NCI-H524 treated with DMSO at 0.1 percent for 48 hours (cell line): Measurements from ENCODE around the gene DDI1.

ENCODE experiments used
- DNase-seq: peaks from one replicate; lab custom pipeline; 2025; lab: John Stamatoyannopoulos, UW

DDI1 gene

DNA sequence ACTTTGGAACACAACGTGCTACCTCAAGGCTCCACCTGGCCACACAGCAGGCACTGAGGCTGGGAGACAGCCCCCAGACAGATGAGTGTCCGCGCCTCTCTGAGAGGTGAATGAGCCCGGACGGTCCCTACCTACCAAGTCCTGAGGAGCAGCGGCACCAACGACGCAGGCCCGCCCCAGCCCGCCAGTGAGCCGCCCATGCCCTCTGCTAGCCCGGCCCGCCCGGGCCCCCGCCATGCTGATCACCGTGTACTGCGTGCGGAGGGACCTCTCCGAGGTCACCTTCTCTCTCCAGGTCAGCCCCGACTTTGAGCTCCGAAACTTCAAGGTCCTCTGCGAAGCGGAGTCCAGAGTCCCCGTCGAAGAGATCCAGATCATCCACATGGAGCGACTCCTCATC, at the start of gene DDI1:
Gene DDI1 (plus strand): TSS at position 53 of the 400 bp plus-strand sequence. CDS start 183 bp downstream, at position 236.
- DNase-seq: no peak

DNA sequence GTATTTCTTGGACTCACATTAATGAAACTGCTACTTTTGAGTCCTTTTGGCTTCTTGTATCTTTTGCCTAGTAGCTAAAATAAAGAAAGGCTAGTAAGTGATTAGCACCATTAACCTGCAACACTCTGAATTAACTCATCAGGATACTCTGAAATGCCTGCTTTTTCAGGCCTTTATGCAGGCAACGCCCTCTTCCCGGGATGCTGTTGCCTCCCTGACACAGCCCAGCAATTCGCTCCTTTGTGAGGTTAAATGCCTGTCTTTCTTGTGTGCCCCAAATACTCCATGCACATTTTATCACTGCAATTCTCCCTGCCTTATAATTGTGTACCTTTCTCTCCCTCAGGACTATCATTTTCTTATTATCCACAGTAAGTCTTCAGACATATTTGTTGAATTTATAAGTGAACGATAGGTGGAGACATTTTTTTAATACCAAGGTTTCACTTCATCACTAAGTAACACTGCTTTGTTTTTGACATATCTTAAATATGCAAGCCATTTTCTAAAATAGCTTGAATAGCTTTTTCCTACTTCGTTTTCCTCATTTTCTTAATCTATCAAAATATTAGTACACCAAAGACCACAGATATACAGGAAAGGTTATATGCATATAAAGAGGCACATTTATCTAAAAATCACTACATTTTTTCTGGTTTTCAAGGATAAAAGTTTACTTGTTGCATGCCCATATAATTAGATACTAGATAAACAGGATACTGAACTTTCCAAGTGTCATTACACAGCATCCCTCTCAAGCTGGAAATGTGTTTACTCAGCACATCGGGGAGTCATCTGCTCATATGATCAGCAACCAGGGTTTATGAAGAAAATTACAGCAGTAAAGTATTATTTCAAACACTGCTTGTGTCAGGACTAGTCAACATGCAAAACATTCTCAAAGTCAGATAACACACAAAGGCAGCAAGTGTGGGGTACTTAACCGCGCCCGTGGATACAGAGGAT, 48.5 kb upstream of the DDI1 start:
- DNase-seq: no peak

DNA sequence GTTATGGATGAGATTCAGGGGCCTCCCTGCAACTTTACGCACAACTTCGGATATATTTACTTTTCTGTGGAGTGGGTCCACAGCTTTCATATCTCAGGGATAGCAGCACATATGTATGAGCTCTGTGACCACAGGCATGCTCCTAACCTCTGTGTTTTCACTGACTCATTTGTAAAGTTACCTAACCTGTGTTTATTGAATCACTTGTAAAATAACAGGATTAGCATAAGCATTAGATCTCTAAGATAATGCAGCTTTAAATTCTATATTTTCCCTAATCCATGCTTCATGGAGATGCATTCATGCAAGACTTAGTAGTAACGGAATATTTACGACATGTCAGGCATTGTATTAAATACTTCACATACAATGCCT, 47.9 kb upstream of the DDI1 start:
- DNase-seq: no peak

DNA sequence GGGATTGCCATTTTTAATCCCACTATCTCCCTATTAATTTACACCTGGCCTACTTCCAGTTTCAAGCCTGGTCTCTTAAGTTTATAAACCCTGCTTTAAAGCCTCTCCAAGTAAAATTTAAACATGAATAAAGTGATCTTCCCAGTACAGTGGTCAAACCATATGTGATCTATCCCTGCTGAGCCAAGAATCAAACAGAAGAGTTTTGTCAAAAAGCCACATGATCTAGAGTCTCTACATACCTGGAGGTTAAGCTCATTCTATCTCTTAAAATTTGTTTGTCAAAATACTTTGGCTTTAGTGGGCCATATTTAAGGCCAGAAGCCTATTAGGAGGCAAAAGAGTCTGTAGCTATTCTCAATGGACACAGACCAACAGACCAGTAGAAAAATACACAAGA, 42.9 kb upstream of the DDI1 start:
- DNase-seq: peak; percentile 70

DNA sequence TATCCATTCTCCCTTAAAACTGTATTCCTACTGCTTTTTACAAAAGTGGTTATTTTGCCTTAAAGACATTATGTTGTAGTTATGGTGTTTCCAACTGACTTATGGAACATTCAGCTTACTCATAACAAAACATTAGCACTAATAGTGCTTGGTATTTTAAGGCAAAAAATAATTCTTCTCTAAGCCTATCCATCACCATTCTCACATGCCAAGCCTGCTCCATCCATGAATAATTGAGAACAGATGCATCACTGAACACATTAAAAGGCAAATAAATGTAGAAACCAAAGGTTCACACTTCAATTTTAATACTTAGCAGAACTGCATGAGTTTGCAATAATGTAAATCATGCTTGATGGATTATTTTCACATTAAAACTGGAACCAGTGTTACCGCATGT, 42.3 kb upstream of the DDI1 start:
- DNase-seq: no peak

DNA sequence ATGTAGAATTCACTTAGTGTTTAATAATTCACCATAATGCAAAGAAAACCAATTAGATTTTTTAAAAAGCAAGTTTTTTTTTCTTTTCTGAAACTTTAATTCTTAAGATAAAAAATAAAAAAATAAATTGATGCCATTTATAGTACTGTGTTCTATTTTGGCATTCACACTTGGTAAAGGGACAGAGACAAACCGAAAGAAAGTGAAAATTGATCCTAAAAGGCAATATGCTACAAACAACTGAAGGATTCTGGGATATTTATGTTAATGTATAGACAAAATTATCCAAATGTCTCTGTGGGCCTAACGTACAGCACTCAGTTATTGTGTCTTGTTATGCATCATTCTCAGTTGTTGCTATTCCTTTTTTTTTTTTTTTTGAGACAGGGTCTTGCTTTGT, 41.9 kb upstream of the DDI1 start:
- no peak for DNase-seq

DNA sequence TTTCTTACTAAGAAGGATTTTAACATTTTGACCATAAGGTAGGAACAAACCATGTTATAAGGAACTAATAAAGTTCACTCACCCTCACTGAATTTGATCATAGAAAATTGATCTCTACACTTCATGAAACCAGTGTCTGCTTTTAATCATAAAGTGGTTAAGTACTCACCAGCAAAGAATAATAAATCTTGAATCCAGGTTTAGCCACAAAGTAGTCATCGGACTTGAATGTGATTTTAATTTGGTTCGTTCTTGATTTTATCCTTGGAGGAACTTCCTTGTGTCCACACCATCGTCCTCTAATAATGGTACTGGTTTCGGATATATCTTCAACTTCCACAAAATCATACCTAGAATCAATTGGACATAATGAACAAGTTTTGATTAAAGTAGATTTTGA, 40.5 kb upstream of the DDI1 start:
- DNase-seq: no peak

DNA sequence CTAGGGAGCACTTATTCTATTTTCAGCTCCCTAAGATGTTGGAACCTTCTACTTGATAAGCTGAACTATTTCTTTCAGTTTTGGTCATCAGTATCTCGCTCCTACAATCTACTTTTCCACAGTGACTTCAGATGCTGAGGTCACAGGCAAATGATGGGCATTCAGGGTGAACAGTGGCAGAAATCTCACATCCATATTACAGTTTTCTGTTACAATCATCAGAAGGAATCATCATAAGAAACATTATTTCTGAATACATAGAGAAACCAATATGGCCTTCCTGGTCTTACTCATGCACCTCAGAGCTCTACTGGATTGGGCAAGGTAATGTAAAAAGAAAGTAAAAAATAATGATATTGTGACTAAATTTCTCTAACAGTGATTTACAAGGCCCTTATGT, 39.4 kb upstream of the DDI1 start:
- no peak for DNase-seq

DNA sequence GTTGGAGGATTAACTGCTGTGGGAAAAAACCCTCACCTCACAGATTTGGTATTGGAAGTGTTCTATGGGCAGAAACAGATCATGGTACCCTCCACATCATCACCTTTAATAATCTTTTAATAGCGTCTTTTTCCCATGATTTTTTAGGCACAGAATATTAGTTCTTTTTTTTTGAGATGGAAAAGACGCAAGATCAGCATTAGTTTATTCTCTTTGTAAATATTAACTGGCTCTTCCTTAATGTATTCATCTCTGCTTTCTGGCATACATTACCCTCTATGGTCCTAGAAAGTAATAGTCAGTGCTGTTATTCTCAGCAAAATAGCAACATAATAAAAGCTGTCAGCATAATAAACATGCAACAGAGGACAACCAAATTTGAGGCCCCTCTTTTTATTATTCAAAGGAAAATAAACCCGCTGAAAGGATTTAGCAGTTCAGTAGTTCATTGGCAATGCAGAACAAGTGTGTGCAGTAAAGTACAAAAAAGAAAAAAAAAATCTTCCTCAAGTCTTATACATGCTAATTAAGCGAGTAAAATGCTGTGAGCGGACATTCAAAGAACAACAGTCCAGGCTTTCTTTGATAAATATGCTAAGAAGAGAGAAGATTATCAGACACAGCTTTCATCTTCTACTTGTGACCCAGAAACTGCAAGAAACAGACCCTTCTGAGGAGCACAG, 37.5 kb upstream of the DDI1 start:
- DNase-seq: no peak

DNA sequence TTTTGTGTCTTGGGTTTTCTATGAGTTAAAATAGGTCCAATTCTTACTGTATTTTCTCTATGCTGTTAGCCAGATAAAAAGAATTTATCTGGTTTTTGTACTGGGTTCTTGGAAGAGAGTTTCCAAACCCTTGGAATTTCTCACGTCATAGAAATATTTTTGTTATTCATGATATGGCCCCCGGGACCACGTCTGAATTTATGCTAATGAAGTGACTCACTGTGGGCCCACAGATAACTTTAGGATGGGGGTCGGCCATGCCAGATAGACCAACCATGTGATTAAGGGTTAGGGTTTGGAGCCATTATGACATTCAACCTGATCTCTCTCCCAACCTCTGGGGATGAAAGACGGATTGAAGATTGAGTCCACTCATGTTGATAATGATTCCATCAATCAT, 35.6 kb upstream of the DDI1 start:
- DNase-seq: no peak

DNA sequence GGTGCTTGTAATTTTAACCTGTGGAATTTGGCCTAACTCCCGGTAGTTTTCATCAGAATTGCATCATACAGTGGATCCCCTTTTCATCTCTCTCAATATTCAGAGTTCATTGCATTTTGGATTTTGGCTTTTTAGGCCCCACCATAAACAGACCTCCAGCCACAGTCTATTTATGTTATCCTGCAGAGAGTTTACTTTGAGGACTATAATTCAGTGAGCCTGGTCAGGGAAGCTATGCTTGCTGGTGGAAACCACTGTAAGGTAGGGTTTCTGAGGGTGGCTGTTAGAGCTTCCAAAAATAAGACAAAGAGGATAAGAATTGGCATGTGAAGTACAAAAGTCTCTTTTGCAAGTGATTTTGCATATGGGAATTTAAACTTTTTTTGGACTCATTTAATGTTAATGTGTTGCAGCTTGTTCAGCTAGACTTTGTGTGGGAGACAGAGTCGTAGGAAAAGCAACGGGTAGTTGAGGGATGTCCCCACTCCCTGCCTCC, 34.8 kb upstream of the DDI1 start:
- no peak for DNase-seq

DNA sequence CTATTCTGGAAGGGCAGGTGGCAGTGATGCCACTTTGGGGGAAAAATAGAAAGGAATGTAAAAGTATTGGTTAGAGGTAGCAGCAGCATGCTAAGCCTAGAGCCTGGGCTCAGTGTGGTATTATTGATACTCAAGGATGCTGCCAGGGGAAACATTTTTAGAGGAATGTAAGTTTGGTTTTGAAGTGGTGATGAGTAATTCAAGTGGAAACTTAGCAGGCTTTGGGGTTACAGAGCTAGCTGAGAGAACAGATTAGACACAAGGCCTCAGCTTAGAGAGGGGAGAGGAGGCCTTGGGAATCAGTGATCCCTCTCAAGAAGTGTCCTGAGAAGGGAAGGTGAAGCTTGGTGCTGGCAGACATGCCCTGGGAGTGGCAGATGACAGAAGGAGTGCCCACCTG, 32.9 kb upstream of the DDI1 start:
- no peak for DNase-seq

DNA sequence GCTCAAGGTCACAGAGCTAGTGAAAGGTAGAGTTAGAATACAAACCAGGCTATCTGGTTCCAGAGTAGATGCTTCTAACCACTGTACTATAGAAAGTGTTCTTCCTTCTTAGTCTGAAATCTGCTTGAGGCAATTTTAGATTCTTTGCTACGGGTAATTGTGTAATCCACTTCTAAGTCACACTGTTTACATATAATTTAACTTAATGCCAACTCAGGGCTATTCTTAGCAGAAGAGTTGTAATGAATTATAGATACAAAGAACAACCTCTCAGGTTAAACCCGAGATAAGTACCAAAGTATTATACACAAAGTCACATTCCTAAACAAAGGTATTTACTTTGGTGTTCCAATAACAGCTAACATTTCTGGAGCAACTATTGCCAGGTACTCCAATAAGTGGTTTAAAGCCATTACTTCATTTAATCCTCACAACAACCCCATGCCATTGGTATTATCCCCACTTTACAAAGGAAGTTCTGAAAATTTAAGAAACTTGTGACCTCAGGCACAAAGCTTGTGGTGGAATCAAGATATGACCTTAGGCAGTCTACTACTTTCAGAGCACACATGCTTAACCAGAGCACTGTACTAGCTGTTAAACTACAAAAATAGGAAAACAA, 31.1 kb upstream of the DDI1 start:
- DNase-seq: no peak

DNA sequence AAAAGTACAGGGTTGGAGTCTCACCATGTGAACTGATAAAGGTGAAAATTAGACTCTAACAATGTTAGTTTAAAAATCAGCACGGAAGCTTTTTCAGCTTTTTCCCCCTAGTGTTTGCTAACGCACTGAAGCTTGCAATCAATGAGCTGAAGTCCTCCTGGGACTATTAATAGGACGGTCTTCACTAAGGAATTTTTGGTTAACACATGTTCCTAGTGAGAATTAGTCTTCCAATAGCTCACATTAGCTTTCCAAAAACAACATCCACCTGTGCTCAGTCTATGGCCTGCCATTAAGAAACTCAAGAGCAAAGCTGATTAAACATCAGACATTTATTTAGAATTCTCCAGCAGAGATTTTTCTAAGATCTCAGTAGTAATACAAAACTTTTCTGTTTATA, 26.7 kb upstream of the DDI1 start:
- no peak for DNase-seq

DNA sequence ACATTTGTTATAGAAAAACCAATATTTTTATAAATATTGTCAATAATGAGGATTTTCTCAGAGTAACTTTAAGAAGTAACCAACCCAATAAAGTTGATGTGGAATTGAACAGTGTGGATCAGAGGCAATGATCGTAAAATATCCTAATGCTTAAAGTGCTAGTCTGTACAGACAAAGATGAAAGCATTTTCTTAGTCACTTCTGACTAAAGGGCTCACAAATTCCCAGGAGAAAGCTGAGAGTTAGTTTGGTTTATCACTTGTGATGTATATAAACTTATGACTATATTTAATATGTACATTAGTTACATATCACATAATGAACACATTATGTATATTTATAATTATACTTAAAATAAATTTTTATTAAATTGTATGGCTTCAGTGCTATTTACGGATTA, 25.4 kb upstream of the DDI1 start:
- no peak for DNase-seq

DNA sequence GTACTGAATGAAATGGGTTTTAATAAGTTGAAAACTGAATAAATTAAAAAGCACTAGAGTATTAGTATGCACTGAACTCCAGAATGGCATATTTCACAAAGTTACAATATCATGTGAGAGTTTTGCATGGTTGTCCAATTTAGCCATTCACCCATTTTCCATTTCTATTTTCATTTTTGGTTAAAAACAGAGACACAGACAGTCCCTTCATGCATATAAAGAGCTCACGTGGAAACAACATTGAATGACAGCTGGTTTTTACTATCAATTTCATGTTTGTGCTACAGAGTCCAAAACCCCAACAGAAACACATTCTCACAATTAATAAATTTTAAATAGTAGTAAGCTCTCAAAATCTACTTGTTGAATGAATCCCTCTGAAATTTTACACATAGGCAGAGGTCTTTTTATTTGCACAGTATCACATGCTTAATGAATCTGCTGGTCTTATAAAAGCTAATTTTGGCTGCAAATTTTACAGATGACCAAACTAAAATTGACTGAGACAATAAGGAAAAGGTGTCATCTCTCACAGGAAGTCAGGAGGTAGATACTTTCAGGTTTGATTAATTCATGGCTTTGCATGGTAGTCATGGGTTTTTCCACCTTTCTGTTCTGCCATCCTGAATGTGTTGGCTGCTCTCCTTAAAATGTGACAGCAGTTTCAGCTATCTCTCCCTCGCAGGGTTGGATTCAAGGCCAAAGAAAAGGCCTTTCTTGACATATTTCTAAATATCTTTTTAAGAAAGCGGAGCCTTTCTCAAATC, 20.6 kb upstream of the DDI1 start:
- no peak for DNase-seq

DNA sequence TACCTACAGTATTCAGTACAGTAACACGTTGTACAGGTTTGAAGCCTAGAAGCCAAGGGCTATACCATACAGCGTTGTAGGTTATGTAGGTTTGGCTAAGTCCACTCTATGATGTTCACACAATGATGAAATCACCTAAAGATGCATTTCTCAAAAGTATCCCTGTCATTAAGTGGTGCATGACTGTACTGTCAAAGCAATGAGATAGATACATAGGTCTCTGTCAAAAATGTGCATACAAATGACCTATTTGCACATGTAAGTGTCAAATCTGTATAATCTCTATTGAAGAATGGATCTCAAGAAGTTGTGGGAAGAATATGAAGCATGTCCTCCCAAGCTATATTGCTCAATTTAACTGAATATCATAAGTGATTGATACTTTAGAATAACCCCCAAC, 11.9 kb upstream of the DDI1 start:
- DNase-seq: no peak

DNA sequence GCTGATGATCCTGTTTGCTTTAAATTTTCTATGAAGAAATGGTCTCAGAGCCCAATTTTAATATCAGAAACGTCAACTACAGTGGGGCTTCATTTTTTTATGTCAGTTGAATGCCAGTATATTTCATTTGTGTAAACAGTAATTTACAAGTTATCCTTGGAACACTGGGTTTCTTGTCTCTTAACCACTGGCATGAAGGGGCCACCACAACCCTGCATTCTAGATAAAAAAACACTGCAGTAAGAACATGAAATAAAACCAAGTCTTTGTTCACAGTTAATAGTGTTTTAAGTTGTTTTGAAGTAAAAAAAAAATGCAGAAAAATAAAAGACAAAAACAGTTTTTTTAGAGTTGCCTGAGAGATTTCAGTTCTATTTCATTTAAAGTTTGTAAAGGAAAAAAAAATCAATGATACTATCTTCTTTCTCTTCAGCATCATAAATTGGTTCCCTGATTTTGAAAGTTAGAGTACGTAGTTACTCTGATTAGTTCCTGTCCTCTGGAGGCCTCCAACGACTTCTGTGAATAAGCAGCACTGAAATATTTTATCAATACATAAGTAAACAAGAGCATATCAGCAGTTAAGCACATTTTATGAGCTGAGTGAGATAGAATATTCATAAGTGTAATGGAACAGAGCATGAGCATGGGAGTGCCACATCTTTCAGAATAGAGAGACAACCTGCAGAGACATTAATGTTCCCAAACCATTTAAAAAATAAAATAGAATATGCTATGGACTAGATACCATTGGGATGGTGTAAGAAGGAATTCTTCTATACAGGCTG, 7.8 kb upstream of the DDI1 start:
- no peak for DNase-seq

DNA sequence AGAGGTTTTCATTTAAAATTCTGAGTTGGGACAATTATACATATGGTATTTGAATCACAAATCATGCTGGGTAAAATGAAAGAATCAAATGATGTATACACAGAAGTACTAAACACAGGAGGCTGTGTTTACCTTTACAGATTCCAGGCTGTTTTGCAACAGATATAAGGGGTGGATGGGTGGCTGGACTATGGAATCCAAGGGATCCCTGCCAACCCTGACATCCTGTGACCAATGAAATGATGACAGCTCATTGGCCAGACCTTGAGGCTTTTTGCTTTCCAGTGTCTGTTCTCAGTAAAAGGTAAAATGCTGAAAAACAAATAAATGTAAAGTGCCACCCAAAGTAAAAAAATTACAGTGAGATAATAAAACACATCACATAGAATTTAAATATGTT, 3.3 kb upstream of the DDI1 start:
- DNase-seq: no peak

DNA sequence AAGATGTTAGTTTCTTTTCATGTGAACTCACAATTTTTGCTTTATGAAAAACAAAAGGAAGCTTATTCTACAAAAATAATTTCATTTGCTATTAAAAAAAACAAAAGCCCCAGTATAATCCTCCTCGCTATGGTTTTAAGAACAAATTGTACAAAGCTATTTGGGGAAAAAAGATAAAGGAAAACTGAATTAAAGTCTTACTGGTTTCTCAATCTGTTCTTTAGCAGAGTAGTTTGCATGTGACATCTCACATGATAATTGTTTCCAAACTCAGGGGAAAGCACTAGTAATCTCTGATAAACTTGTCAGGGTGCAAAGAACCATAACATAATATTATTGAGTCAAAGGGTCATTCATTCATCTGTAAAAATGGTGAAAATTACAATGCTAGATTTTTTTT, 2.9 kb upstream of the DDI1 start:
- DNase-seq: no peak

DNA sequence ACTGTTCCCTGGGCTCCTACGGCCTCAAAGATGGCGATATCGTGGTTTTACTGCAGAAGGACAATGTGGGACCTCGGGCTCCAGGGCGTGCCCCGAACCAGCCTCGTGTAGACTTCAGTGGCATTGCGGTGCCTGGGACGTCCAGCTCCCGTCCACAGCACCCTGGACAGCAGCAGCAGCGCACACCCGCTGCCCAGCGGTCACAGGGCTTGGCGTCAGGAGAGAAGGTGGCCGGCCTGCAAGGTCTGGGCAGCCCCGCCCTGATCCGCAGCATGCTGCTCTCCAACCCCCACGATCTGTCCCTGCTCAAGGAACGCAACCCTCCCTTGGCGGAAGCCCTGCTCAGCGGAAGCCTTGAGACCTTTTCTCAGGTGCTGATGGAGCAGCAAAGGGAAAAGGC, 555 bp downstream of the DDI1 start:
- DNase-seq: no peak
